K562 (cell line): ENCODE results near the gene MCFD2.

ENCODE experiments used
- ARNT ChIP-seq, 2 experiments: fragments of 450-650 bp; IDR thresholded peaks; 2 replicates each; pipeline ENCODE4 v1.6.1; 2016; ENCODE audit warnings: mild to moderate bottlenecking in 1 of 2
- BACH1 ChIP-seq: fragments of 200-800 bp; sonication (Bioruptor generic); IDR thresholded peaks from 2 replicates; pipeline ENCODE4 v1.6.1; 2016; ENCODE audit warnings: missing genetic modification characterization, missing compliant biosample characterization
- CAMTA2 ChIP-seq: fragments of 250-450 bp; sonication (Bioruptor Pico); conservative IDR thresholded peaks from 2 replicates; pipeline ENCODE4 v1.5.1; 2022
- EP400 ChIP-seq: fragments of 450-650 bp; IDR thresholded peaks from 2 replicates; pipeline ENCODE4 v1.6.1; 2017; ENCODE audit warnings: antibody characterized with exemption, mild to moderate bottlenecking, moderate library complexity
- EZH2 ChIP-seq: IDR thresholded peaks from 2 replicates; pipeline ENCODE4 v1.6.1; 2012; ENCODE audit warnings: low read depth, mild to moderate bottlenecking, inconsistent platforms, low read length, borderline replicate concordance
- FOXP1 ChIP-seq: sonication (generic); formaldehyde crosslinking; IDR thresholded peaks from 2 replicates; pipeline ENCODE4 v1.8.0; 2022; ENCODE audit warnings: mild to moderate bottlenecking, missing genetic modification reagents
- RFX7 ChIP-seq: fragments of 250-450 bp; sonication (Bioruptor Pico); IDR thresholded peaks from 2 replicates; pipeline ENCODE4 v1.5.1; 2021; ENCODE audit warnings: mild to moderate bottlenecking
- SREBF2 ChIP-seq: sonication (generic); formaldehyde crosslinking; IDR thresholded peaks from 2 replicates; pipeline ENCODE4 v1.4.0; 2020; ENCODE audit warnings: mild to moderate bottlenecking, missing genetic modification reagents
- SRSF3 ChIP-seq: fragments of 200-400 bp; formaldehyde crosslinking; IDR thresholded peaks from 2 replicates; pipeline ENCODE4 v1.6.1; 2016; ENCODE audit warnings: mild to moderate bottlenecking, low read length, moderate library complexity; ENCODE audit not compliant: insufficient read depth
- TEAD2 ChIP-seq: fragments of 450-650 bp; IDR thresholded peaks from 2 replicates; pipeline ENCODE4 v1.6.1; 2016; ENCODE audit warnings: missing genetic modification characterization, control low read depth, missing compliant biosample characterization
- ZMIZ1 ChIP-seq, 2 experiments: fragments of 150-350 bp in 1 of 2; IDR thresholded peaks; 2 replicates each; pipeline ENCODE4 v1.6.1; 2012 to 2016; ENCODE audit warnings: low read depth in 2 of 2, low read length in 2 of 2, mild to moderate bottlenecking in 1 of 2, moderate library complexity in 1 of 2
- ZNF232 ChIP-seq: sonication (generic); formaldehyde crosslinking; IDR thresholded peaks from 2 replicates; pipeline ENCODE4 v1.8.0; 2022; ENCODE audit warnings: mild to moderate bottlenecking, missing genetic modification reagents
- ZNF57 ChIP-seq: fragments of 450-650 bp; formaldehyde crosslinking; IDR thresholded peaks from 2 replicates; pipeline ENCODE4 v1.4.0; 2020; ENCODE audit warnings: mild to moderate bottlenecking, moderate library complexity
- TF ChIP-seq, protein P1 (sequence below), 3 experiments: IDR thresholded peaks in 2 of 3; conservative IDR thresholded peaks in 1 of 3; 2 replicates each; pipeline ENCODE4 v1.5.1; 2011 to 2012; ENCODE audit warnings: low read length in 3 of 3, mild to moderate bottlenecking in 3 of 3, control low read depth in 2 of 3, improper control_type of control experiment in 1 of 3, inconsistent platforms in 1 of 3, low read depth in 1 of 3, mixed read lengths in 1 of 3, moderate library complexity in 1 of 3; ENCODE audit not compliant: insufficient read depth in 2 of 3

DNA sequence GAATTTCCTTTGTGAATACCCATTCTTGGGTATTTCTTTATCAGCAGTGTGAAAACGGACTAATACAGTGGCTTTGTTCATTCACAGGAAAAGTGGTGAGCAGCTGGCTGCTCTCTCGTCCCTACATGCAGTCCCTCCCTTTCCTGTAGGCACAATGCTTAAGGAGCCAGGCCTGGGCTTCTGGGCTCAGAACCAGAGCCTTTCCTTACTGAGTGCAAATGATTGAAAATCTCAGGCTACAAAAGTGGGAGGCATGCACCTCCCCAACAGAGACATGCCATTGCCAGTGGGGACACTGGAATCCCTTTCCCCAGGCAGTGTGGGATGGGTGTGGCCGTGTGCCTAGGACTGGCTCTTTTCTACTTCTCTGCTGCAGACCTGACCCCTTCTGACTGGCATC is 61.3 kb downstream of the MCFD2 start:
- no peak for TF ChIP-seq ZNF232 (CRISPR knock-in tag)
- no peak for TF ChIP-seq EZH2
- no peak for TF ChIP-seq EP400
- TF ChIP-seq BACH1 (tag) = no peak
- TF ChIP-seq RFX7 (CRISPR knock-in tag) = no peak
- TF ChIP-seq, protein P1, sequence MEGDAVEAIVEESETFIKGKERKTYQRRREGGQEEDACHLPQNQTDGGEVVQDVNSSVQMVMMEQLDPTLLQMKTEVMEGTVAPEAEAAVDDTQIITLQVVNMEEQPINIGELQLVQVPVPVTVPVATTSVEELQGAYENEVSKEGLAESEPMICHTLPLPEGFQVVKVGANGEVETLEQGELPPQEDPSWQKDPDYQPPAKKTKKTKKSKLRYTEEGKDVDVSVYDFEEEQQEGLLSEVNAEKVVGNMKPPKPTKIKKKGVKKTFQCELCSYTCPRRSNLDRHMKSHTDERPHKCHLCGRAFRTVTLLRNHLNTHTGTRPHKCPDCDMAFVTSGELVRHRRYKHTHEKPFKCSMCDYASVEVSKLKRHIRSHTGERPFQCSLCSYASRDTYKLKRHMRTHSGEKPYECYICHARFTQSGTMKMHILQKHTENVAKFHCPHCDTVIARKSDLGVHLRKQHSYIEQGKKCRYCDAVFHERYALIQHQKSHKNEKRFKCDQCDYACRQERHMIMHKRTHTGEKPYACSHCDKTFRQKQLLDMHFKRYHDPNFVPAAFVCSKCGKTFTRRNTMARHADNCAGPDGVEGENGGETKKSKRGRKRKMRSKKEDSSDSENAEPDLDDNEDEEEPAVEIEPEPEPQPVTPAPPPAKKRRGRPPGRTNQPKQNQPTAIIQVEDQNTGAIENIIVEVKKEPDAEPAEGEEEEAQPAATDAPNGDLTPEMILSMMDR (IDR thresholded peaks at IDR 0.05 in 2 of 3, conservative IDR thresholded peaks at IDR 0.05 in 1 of 3; ENCODE audit: insufficient read depth in 2 of 3, low read depth in 1 of 3, low read length in 3 of 3) = no peak
- no peak for TF ChIP-seq CAMTA2 (CRISPR knock-in tag)
- no peak for TF ChIP-seq ZMIZ1 (IDR thresholded peaks at IDR 0.05; ENCODE audit: low read depth in 2 of 2, low read length in 2 of 2)
- no peak for TF ChIP-seq FOXP1 (CRISPR knock-in tag)
- TF ChIP-seq SREBF2 (CRISPR knock-in tag) = no peak
- TF ChIP-seq ARNT (IDR thresholded peaks at IDR 0.05) = no peak
- no peak for TF ChIP-seq SRSF3
- no peak for TF ChIP-seq ZNF57
- no peak for TF ChIP-seq TEAD2 (tag)
